GM18502 (cell line): ENCODE measurements around the gene C2orf49.

Experiments used
- ATAC-seq: cut with Tn5 transposase; IDR thresholded peaks from one replicate; pipeline ENCODE4 v1.9.1; 2021; ENCODE audit warnings: mild to moderate bottlenecking; ENCODE audit not compliant: unreplicated experiment, poor library complexity

Gene C2orf49

GRCh38 chr2:105337122-105338019 is at the start of gene C2orf49:
Gene C2orf49, plus strand, starts transcription at chr2:105337540. Its CDS starts 48 bp downstream, at chr2:105337588.
- ATAC-seq: peak; percentile 93

- no peak for ATAC-seq
Measured at GRCh38 chr2:105287692-105288091, 49.6 kb upstream of the C2orf49 start.

DNA sequence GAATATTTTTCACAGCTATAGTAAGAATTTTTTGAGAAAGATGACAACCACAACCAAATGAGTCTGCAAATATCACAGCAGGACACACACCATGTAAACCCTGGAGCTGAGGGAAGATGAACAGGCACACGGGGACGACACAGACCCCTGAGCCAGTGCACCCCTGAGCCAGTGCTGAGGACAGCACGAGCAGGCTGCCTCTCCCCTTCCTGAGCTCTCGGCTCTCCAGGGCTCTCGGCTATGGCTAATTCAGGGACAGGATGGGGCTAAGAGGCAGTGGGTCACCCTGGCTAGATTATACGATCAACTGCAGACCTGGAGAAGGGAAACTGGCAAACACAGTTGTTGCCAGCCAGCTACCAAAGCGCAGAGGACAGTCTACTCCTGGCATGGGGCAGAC is 49.2 kb upstream of the C2orf49 start:
- no peak for ATAC-seq

- ATAC-seq: no peak
Measured at GRCh38 chr2:105290981-105291660, 46.2 kb upstream of the C2orf49 start.

DNA sequence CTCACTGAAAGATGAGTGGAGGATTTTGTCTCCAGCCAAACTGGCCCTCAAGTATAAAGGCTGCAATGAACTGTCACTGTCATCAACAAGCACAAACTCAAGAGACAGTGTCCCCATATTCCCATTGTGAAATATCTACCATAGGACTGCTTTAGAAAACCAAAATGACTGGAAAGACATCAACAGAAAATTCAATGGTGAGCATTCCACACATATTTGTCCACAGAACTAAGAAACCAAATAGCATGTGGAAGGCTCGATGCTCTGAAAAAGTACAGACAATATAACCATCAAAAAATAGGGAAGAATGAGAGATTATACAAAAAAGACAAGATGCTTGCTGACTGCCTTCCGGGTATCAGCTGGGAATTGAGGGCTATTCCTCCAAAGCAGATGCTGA is 45.4 kb upstream of the C2orf49 start:
- ATAC-seq: no peak

DNA sequence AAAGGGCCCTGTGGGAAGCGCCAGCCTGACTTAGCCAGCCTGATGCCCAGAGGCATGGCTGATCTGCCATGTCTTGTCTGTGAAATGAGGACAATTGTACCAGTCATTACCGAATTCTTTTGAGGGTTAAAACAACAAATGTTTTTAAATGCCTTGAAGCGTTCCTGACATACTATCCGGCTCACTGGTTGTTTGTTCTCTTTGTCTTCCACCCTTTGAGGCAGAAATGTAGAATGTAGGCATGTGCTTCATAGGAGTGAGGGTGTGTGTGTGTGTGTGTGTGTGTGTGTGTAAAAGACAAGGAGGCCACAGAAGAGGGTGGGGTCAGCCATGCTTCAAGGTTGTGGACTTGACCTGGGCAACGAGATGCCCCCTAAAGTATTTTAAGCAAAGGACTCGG is 43.3 kb upstream of the C2orf49 start:
- no peak for ATAC-seq

- ATAC-seq: no peak
Measured at GRCh38 chr2:105294844-105295481, 42.4 kb upstream of the C2orf49 start.

DNA sequence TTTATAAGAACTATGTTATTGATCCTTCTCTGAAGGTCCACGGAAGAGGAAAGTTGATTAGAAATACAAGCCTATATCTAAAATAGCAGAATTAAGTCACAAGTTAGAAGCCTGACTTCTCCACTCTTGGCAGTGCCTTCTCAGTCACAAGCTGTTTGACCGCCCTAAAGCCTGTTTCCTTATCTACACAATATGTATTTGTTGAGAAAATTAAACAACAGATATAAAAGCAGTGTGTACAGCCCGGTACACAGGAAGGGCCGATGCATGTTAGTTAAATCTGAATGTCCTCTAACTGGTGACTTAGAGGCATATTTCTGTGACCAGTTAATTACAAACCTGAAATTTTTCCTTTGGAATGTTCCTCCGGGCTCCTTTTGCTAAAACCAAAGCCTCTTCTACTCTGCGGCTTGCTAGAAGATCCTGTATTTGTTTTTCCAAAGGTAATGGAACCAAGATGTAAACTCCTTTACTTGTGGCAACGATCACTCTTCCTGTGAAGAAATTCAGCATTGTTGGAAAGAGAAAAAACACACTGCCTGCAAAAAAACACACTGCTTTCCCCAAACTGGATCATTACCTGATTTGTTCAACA is 41.2 kb upstream of the C2orf49 start:
- ATAC-seq: no peak

DNA sequence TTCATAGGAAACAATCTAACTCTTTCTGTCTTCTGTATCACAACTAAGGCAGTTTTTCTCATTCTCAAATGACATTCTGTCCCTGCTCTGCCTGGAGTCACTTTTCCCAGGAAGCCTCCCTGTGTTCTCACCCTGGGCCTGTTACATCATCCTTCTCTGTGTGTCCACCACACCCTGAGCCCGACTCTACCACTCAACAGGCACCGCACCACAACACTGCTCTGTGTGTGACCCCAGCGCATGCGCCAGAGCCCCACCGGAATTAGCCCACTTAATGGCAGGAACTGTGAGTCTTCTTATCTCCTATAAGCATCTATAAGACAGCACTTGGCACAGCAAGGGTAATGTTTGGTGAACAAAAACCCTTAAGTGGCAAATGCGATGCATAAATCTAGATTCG is 40.1 kb upstream of the C2orf49 start:
- ATAC-seq: no peak

DNA sequence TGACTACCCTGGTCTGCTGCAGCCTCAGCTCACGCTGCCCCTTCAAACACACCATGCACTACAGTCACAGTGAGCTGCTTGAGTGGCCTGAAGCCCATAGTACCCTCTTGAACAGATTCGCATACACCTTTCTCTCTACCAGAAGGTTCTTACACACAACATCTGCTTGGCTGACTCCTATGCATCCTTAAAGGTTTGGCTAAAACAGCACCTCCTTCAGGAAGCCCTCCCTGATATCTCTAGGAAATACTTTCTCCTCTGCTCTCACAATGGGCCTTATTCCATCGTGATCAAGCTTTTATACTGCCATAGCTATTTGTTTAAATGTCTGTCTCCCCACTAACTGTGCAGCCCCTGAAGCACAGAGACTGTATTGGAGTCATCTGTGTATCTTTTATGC is 39.3 kb upstream of the C2orf49 start:
- ATAC-seq: no peak

DNA sequence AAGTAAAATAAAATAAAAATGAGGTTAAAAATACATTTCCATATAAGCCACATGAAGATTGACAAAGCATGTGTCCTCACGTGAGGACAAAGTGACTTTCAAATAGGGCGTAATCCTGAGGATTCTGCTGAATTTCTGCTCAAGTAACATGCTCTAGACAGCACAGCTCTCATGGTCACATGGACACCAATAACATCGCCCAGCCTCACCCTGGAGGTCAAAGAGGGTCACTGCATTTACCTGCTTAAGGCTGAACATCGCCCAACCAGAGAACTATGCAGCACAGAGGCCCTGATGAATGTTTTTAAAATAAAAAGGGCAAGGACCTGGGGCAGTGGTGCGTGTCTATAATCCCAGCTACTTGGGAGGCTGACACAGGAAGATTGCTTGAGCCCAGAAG is 38.0 kb upstream of the C2orf49 start:
- ATAC-seq: no peak

DNA sequence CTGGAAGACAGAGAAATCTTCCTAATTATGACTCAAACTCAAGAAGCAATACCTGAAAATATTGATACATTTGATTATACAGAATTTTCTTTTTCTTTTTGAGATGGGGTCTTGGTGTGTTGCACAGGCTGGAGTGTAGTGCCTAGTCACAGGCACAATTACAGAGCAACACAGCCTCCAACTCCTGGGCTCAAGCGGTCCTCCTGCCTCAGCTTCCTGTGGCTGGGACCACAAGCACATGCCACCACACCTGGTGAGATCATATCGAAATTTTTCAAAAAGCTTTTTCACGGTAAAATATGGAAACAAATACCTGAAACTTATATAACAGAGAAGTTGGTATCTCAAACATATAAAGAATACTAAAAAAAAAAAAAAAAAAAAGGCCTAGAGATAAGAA is 35.7 kb upstream of the C2orf49 start:
- ATAC-seq: no peak

- ATAC-seq: no peak
Measured at GRCh38 chr2:105307146-105307545, 30.2 kb upstream of the C2orf49 start.

DNA sequence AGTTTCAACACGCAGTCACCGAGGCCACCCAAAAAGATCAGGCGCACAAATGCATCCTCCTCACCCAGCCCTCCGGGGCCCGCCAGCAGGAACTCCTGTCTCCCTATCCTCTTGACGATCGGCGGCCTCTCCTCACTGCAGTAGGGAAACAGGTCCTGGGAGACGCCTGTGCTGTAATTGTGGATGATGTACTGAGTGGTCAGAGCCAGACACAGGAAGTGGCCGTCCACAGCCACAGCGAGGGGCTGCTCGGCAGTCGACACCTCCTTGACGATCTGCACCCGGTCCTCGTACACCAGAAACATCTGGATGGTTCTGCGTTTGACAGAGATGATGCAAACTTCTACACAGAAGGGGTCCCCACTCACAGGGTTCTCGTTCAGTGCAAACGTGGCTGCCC is 29.8 kb upstream of the C2orf49 start:
- ATAC-seq: no peak

- no peak for ATAC-seq
Measured at GRCh38 chr2:105307962-105308361, 29.4 kb upstream of the C2orf49 start.

GRCh38 chr2:105308382-105309146 is 28.8 kb upstream of the C2orf49 start:
- no peak for ATAC-seq

- ATAC-seq: no peak
Measured at GRCh38 chr2:105309147-105309545, 28.2 kb upstream of the C2orf49 start.

GRCh38 chr2:105313877-105314276 is 23.5 kb upstream of the C2orf49 start:
- ATAC-seq: peak; percentile 53

- ATAC-seq: peak; percentile 63
Measured at GRCh38 chr2:105315314-105315713, 22.0 kb upstream of the C2orf49 start.

GRCh38 chr2:105317937-105318336 is 19.4 kb upstream of the C2orf49 start:
- no peak for ATAC-seq
